Right lung (tissue), 10 donors: ENCODE data around the gene MBNL2. TPM values are rescaled to one million over a fixed set of nuclear protein-coding genes. Genes with fewer than 3 reads are reported as not detected.

Experiments
- DNase-seq, 2 donors: peaks; one replicate each; pipeline ENCODE4 v3.0.0-alpha.2; 2013
- long read RNA-seq, 8 donors: transcript quantifications; one replicate each; lab custom pipeline, GENCODE V29; 2026
- polyA plus RNA-seq, 5 donors: library from polyadenylated mRNA; unstranded; fragments of 120-200 nt; gene quantifications; one replicate each; pipeline versions ENCODE4 v1.2.1 to v1.2.3, GENCODE V29; 2013; ENCODE audit warnings: inconsistent platforms in 1 of 5, low replicate concordance in 1 of 5; ENCODE audit not compliant: insufficient read length in 5 of 5, insufficient read depth in 1 of 5

The MBNL2 gene
- 100 to 1,000 TPM in 2 of 5 donors, 10 to 100 TPM in 3; 65.7 to 113 (median 96.2) TPM for polyA plus RNA-seq
- long read RNA-seq, donor 1, full-length matches to known transcripts = 8 of 276 reads
- long read RNA-seq, donor 1, partial matches to known transcripts = 268 of 276 reads
- long read RNA-seq, donor 1, other reads (novel, unspliced or antisense) = 0 of 276 reads
- long read RNA-seq, donor 2, full-length matches to known transcripts = 3 of 15 reads
- long read RNA-seq, donor 2, partial matches to known transcripts = 12 of 15 reads
- long read RNA-seq, donor 2, other reads (novel, unspliced or antisense) = 0 of 15 reads
- long read RNA-seq, donor 3, full-length matches to known transcripts = 3 of 10 reads
- long read RNA-seq, donor 3, partial matches to known transcripts = 7 of 10 reads
- long read RNA-seq, donor 3, other reads (novel, unspliced or antisense) = 0 of 10 reads
- long read RNA-seq, donor 4, full-length matches to known transcripts = 3 of 23 reads
- long read RNA-seq, donor 4, partial matches to known transcripts = 20 of 23 reads
- long read RNA-seq, donor 4, other reads (novel, unspliced or antisense) = 0 of 23 reads
- long read RNA-seq, donor 5, full-length matches to known transcripts = 2 of 73 reads
- long read RNA-seq, donor 5, partial matches to known transcripts = 71 of 73 reads
- long read RNA-seq, donor 5, other reads (novel, unspliced or antisense) = 0 of 73 reads
- long read RNA-seq, donor 6, full-length matches to known transcripts = 9 of 58 reads
- long read RNA-seq, donor 6, partial matches to known transcripts = 49 of 58 reads
- long read RNA-seq, donor 6, other reads (novel, unspliced or antisense) = 0 of 58 reads
- long read RNA-seq, donor 7, full-length matches to known transcripts = 2 of 23 reads
- long read RNA-seq, donor 7, partial matches to known transcripts = 16 of 23 reads
- long read RNA-seq, donor 7, other reads (novel, unspliced or antisense) = 5 of 23 reads
- long read RNA-seq, donor 8, full-length matches to known transcripts = 4 of 4 reads
- long read RNA-seq, donor 8, partial matches to known transcripts = 0 of 4 reads
- long read RNA-seq, donor 8, other reads (novel, unspliced or antisense) = 0 of 4 reads

- DNase-seq = peak; percentile 85 to 91
These were observed at the start of gene MBNL2 for GRCh38 chr13:97221989-97222700. TSS of gene MBNL2 (plus strand) at chr13:97222333. CDS start at chr13:97276236, 53,903 bp downstream.

- DNase-seq = no peak
These were observed 47.5 kb upstream of the MBNL2 start for GRCh38 chr13:97174638-97175037.

- no peak for DNase-seq
These were observed 47.1 kb upstream of the MBNL2 start for GRCh38 chr13:97175041-97175440.

DNA sequence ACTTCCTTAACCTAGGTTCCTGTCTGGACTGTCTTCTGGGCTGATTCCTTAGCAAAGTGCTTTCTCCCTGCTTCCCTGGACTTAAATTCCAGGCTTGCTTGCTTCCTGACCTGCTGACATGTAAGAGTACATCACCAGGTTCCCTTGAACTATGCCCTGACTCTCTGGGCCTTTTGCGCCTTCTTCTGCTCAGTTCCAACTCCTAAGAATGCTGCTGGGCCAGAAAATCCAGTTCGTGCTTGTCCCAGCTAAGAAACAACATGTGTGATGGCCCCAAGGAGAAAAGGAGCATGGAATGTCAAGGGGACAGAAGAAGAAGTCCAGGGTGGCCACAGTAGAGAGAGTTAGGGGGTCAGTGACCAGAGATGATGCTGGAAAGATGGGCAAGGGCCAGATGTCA is 42.6 kb upstream of the MBNL2 start:
- no peak for DNase-seq

DNA sequence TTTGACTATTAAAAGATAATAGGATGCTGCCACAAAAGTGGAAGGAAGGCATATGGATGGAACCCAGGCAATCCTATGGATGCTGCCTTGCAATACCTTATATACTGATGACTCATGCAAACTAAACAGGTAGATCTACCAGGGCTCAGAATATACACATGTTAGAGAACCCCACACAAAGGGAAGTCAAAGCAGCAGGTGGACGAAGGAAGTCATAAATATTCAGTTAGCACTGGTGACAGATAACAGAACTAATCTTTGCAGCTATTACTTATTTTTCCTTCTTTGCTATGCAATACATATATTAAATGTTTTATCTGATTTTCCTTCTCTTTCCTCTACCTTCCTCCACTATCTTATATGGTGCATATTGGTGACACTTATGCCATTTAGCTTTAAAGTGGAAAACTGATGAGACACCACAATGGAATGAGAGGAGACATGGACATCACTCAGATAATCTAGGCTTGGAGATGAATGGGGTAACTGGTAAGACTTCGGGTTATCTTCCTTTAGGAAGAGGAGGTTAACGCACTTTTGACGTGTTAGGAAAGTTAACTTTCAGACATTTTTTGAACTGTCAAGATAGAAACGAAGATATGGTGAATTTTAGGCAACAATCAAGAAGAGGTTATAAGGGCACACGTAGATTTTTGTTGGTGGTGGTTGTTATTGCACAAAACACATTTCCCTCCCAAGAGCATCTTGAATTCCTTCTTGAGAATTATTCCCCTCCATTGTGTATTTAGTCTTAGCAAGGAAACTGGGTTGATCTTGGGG is 39.8 kb upstream of the MBNL2 start:
- DNase-seq = no peak

DNA sequence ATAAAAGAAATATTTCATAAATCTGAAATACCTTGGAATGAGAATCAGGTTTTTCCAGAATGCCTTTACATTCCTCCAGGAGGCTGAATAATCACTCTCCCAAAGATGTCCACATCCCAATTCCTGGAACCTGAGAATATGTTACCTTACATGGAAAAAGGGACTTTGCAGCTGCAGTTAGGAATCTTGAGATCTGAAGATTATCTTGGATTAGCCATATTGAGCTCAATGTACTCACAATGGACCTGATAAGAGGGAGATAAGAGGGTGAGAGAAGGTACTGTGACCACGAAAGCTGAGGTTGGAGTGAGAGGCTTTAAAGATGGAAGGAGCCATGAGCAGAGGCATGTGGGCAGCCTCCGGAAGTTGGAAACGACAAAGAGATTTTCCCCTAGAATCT is 36.8 kb upstream of the MBNL2 start:
- DNase-seq = no peak

GRCh38 chr13:97185751-97186150 is 36.4 kb upstream of the MBNL2 start:
- no peak for DNase-seq

- DNase-seq = no peak
These were observed 33.9 kb upstream of the MBNL2 start for GRCh38 chr13:97188207-97188606.

- no peak for DNase-seq
These were observed 32.2 kb upstream of the MBNL2 start for GRCh38 chr13:97189928-97190327.

GRCh38 chr13:97191142-97191541 is 31.0 kb upstream of the MBNL2 start:
- DNase-seq = no peak

GRCh38 chr13:97191615-97192014 is 30.5 kb upstream of the MBNL2 start:
- DNase-seq = no peak

DNA sequence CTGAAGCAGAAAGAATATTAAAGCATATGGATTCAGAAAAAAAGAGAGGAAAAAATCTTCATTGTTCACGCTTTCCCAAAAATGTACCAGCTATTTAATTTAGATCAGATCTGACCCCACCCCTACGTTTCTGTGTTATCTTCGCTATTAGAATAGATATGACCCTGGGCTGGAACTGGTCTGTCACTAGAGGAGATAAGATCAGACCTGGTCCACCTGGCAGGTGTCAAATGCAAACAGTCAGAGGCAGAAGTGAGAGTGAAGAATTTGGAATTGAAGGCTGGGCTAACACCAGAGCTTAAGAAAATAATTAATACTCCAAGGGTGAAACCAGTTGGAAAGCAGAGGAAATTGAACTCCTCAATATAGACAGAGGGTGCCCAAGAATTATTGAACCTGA is 30.0 kb upstream of the MBNL2 start:
- DNase-seq = no peak

GRCh38 chr13:97193577-97193976 is 28.6 kb upstream of the MBNL2 start:
- DNase-seq = no peak

GRCh38 chr13:97194479-97194878 is 27.7 kb upstream of the MBNL2 start:
- no peak for DNase-seq

- DNase-seq = no peak
These were observed 25.8 kb upstream of the MBNL2 start for GRCh38 chr13:97196340-97196739.

- DNase-seq = no peak
These were observed 23.4 kb upstream of the MBNL2 start for GRCh38 chr13:97198753-97199152.

GRCh38 chr13:97199451-97199850 is 22.7 kb upstream of the MBNL2 start:
- no peak for DNase-seq

DNA sequence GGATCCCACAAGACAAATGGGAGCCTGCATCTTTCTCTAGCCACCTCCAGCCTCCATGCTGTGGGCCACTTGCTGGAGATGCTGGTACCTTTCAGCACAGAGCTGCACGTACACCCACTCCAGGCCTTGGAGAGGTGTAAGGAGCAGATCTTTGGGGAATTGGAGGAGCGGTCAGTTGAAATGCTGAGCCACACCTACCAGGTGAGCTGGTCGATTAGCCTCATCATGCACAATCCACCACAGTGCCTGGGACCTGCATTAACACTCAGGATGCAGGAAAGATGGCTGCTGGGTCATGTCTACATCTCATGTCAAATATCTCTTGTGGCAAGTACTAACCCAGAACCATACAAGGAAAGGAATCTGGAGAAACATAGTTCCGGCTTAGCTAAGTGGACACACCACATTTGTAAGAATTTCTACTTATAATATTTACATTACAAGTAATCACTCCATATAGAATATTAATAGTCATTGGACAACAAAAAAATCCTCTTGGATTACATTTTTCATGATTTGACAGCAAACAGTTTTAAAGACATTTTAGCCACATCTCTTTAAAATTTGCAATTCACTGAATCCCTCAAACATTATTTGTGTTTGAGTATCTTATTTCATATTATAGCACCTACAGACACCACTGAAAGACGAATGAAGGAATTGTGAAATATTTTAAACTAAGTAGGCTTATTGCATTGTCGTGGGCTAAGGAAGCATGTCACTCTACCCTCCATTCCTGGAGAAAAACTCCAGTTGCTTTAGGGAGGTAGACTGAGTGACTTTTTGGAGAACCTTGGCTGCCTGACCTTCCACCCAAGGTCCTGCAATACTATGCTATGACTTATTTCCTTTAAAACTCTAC is 21.8 kb upstream of the MBNL2 start:
- DNase-seq = no peak

DNA sequence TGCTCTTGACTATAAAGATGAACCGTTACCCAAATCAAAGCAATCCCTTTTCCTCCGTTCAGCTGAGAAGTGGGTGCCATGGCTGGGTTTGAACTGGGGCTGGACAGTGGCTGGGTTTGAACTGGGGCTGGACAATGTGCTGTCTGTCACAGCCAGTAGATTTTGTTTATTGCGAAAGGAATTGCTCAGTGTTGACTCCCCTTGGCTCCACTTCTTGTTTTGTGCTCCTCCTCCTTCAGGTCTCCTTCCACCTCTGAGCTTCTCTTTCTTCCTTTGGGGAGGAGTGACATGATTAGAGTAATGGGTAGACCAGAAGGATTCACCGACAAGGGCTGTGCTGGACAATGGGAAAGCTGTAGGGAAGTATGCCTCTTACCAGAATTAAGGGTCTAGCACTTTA is 19.4 kb upstream of the MBNL2 start:
- no peak for DNase-seq

DNA sequence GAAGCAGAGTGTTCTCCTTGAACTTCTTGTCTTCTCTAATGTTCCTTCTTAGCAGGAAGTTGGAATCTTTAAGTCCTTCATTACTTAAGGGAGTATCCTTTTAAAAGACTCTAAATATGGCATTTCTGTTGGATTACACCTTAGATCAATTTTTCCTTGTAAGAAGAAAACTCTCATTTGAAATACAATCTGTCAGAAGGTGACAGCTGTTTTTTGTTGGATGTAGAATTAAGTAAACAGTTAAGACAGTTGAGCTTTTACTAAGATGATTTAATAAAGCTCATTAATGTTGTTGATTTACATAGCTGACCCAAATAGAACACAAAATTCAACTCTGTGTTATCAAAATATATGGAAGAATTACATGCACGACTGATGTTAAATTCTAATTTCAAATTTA is 16.7 kb upstream of the MBNL2 start:
- no peak for DNase-seq
